ENCODE data around the gene FEN1.

FEN1 gene

GRCh38 chr11:61757213-61757862, 35.4 kb upstream of the FEN1 start:
- no peak for DNase-seq

- no peak for DNase-seq
Observed at GRCh38 chr11:61760946-61761345, 31.8 kb upstream of the FEN1 start.

DNA sequence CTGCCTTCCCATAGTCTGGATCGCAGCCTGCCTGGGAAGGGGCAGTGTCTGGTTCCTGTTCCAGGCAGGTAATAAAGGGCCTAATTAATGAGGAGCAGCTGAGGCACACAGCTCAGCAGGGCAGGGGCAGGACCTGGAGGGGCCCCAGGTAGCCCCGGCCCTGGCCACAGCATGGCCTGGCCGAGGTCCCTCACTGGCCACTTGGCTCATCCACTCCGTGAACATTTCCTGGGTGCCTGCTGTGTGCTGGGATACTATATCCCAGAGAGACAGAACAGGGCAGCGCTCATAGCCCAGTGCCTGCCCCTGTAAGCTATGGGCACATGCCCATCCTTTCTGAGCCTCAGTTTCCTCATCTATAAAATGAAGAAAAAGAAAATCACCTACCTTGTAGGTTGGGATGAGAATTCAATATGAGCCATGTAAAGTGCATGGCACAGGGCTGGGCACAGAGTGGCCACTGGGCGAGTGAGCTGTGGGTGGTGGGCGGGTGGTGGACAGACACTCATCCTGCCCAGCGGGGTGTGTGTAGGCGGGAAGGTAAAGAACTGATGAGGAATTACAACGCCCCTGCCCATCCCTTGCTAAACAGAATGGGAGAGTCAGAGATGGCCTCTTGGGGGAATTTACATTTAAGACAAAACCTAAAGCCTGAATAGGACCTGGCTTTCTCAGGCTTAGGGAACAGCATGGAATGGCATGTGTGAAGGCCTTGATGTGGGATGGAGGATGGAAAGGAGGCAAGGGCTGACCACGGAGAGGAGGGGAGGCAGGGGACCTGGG, 31.1 kb upstream of the FEN1 start:
- no peak for DNase-seq

- DNase-seq = no peak
Observed at GRCh38 chr11:61762223-61762615, 30.5 kb upstream of the FEN1 start.

DNA sequence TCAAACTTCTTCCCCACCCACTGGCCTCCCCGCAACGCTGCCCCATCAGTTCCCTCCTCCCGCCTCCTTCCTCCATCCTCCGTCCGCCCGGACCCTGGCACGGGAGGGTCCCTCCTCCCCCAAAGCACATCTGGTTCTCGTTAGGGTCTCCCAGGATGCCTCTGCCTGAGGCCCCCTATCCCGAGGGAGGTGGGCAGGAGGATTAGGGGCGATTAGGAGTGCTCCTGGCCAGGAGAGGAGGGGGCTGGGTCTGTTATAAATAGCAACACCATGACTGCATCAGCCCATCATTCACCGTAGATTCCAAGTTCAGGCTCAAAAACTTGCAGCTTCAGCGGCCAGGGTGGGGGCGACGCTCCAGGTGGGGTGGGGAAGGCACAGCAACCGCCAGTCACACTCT, 29.9 kb upstream of the FEN1 start:
- DNase-seq = no peak

DNA sequence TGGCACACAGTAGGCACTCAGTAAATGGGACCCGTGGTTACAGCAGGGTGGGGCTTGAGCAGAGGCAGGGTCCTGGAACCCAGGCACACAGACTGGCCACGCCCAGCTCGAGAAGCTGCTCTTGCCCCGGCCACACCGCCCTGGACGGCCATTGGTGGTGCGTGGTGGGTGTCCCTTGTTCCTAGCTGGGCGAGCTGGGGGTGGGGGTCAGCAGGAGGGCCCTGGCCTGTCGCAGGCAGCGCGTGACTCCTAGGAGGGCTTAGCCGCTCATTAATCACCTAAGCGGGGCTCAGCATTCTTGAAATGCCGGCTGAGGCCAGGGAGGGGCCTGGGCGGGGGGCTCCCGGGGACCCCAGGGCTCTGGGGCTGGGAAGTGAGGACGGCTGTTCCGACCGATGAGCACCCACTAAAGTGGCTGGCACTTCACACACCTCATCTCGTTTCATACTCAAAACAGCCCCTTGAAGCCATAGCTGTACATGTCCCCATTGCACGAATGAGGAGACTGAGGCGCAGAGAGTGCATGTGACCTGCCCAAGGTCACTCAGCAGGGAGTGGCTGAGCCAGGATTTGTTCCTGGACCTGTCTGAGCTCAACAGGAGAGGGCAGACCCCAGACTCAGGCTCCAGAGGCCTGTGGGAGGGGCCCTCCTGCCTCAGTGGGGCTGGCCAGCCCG, 28.6 kb upstream of the FEN1 start:
- DNase-seq = no peak

- no peak for DNase-seq
Observed at GRCh38 chr11:61764606-61765260, 28.0 kb upstream of the FEN1 start.

GRCh38 chr11:61765550-61766253, 27.0 kb upstream of the FEN1 start:
- no peak for DNase-seq

DNA sequence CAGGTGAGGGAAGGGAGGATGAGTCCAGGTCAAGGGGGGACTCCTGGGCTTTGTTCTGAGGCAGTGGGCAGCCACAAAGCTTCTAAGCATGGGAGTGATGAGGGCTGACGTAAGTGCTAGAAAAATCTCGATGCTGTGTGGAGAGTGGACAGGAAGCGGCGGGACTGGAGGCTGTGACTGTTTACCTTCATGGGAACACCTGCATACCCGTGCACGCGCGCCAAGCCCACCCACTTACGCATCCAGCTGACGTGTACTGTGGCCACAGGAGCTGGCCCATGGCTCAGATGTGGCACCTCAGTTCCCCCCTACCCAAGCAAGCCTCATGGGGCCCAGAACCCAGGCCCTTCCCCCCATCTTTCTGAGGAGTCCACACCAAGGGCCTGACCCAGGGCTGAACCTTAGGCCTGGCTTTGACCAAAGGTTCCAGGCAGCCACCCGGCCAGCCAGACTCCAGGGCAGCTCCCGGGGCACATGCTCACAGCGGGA, 26.3 kb upstream of the FEN1 start:
- no peak for DNase-seq

GRCh38 chr11:61768376-61769076, 24.2 kb upstream of the FEN1 start:
- DNase-seq = no peak

DNA sequence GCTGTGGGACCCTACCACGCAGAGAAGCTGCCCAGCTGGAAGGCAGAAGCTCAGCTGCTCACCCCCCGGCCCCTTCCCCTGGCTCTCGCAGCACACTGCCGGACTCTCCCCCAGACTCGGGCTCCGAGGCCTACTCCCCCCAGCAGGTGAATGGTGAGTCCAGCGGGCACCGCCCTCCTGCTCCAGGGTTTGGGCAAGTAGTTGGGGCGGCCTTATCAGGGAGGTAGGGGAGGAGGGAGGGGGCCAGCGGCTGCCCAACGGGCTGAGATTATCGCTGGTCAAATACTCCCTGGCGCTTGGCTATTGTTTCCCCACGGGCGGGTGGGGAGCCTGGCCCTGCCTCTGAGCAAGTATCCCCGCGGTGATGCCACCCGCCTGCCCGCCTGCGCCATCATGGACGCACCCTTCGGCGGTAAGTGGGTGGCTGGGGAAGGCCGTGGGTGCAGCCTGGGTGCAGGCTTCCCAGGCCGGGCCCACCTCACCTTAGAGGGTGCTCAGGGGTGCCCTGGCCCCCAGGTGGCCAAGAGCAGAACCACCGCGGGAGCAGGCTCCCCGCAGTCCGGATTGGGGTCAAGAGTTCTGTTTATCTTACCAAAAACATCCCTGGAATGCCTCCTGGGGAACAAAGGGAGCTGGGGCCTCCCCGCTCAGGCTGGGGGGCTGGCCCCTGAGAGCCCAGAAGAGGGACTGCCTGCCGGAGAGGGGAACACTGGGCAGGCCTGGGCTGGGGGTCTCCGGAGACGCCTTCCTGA, 23.4 kb upstream of the FEN1 start:
- DNase-seq = no peak

DNA sequence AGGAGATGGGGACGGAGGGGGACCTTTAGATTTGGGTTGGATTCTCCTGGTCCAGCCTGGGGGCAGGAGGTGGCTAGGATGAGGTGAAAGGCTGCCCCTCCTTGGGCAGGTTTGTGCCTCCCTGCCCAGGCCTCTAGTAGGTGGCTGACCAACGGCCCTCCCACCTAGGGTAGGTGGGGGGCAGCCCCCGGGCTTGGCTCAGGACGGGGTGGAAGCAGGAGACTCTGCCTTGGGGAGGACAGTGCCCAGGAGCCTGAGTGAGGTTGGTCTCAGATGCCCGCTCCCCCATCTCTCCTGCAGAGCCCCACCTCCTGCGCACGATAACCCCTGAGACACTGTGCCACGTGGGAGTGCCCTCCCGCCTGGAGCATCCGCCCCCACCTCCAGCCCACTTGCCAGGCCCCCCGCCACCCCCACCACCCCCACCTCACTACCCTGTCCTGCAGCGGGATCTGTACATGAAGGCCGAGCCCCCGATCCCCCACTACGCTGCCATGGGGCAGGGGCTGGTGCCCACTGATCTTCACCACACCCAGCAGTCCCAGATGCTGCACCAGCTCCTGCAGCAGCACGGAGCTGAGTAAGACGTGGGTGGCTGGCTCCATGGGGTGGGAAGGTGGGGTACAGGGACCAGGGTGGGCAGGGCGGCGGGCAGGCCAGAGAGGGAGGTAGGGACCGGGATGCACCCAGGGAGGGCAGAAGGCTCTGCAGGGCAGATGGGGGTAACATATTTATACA, 22.6 kb upstream of the FEN1 start:
- no peak for DNase-seq

- no peak for DNase-seq
Observed at GRCh38 chr11:61771195-61771894, 21.4 kb upstream of the FEN1 start.

- no peak for DNase-seq
Observed at GRCh38 chr11:61771985-61772455, 20.7 kb upstream of the FEN1 start.

DNA sequence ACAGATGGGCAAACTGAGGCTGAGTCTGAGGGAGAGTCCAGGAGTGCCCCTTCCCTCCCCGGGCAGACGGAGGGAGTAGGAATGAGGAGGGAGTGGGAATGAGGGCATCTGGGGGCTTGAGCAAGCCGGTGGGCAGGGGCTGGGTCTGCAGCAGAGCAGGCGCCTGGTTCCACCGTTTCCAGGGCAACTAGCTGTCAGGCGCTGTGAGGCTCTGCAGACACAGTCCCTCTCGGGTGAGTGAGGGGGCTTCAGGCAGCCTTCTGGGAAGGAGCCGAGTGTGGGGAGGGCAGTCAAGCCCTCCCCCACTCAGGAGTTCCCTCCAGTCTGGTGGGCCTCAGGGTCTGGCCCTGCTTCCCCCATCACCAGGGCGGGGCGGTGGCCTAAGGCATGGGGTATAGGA, 19.4 kb upstream of the FEN1 start:
- no peak for DNase-seq

- DNase-seq = no peak
Observed at GRCh38 chr11:61773809-61774208, 18.9 kb upstream of the FEN1 start.

DNA sequence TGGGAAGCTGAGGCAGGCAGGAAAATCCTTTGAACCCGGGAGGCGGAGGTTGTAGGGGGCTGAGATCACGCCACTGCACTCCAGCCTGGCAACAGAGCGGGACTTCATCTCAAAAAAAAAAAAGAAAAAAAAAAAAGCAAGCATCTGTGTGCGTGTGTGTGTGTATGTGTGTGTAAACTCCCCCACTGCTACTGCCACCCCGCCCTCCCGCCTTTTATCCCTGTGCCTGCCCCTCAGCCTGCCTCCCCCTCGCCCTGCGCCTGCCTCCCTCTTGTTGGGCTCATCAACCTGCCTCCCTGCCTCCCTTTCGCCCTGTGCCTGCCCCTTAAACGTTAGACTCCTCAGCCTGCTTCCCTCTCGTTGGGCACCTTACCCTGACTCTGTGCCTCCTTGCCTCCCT, 18.3 kb upstream of the FEN1 start:
- DNase-seq = no peak

- DNase-seq = no peak
Observed at GRCh38 chr11:61775106-61775505, 17.6 kb upstream of the FEN1 start.

DNA sequence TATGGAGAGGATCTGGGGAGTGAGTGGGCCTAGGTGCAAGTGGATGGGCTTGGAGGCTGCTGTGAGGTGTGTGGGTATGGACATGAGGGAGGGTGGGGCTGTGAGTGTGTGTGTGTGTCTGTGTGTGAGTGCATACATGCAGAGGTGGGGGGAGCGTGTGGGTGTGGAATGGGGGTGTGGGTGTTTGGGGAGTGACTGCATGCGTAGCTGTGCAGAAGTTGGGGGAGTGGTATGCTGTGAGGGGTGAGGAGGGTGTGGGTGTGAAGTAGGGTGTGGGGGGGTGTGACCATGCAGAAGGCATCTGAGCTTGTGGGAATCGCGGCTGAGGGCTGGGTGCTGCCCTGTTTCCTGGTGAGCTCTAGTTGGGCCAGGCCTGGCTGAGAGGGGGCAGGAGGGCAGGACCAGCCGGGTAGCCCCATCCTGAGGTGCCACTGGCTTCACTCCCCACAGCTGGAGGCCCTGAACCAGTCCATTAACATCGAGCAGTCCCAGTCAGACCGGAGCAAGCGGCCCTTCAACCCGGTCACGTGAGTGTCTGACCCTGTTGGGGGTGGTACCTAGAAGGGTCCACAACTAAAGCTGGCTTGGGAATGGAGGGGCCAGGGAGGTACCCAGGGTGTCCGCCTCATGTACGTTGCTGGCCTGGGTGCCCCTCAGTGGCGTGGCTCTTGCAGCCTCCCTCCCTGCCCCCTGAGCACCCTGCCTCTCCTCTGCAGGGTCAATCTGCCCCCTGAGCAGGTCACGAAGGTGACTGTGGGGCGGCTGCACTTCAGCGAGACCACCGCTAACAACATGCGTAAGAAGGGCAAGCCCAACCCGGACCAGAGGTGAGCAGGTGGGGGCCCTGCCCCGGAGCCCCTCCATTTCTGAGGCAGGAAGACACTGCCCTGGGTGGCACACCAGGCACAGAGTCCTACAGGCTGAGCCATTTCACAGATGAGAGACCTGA, 16.8 kb upstream of the FEN1 start:
- DNase-seq = no peak

All from NCI-H1930 (cell line).